Lung (tissue), 12 donors: ENCODE data around the gene ERP27. TPM values are rescaled to one million over a fixed set of nuclear protein-coding genes. Genes with fewer than 3 reads are reported as not detected.

Source experiments
- ATAC-seq: fragments of 200-7000 bp; cut with Tn5 transposase; one replicate; pipeline ENCODE4 v1.9.1; 2020; ENCODE audit warnings: moderate number of reproducible peaks; ENCODE audit not compliant: insufficient read depth, low FRiP score
- DNase-seq, 3 donors: peaks; one replicate each; pipeline ENCODE4 v3.0.0-alpha.2; 2013 to 2017
- H3K27ac ChIP-seq, 2 donors: one replicate each; pipeline ENCODE4 v1.5.1; 2013; ENCODE audit warnings: mild to moderate bottlenecking in 2 of 2, moderate library complexity in 2 of 2, control low read depth in 1 of 2, inconsistent platforms in 1 of 2, low read depth in 1 of 2, low read length in 1 of 2
- H3K27me3 ChIP-seq, 3 donors: one replicate each; pipeline ENCODE4 v1.5.1; 2013; ENCODE audit warnings: low read length in 2 of 3; ENCODE audit not compliant: control insufficient read depth in 3 of 3, insufficient read depth in 3 of 3
- H3K36me3 ChIP-seq, 4 donors: one replicate each; pipeline ENCODE4 v1.5.1; 2013; ENCODE audit warnings: low read length in 4 of 4, mild to moderate bottlenecking in 1 of 4, moderate library complexity in 1 of 4; ENCODE audit not compliant: control insufficient read depth in 4 of 4, insufficient read depth in 4 of 4
- H3K4me1 ChIP-seq, 5 donors: one replicate each; pipeline ENCODE4 v1.5.1; 2013; ENCODE audit warnings: low read length in 5 of 5, mild to moderate bottlenecking in 2 of 5, moderate library complexity in 1 of 5; ENCODE audit not compliant: control insufficient read depth in 5 of 5, insufficient read depth in 5 of 5
- H3K4me3 ChIP-seq: one replicate; pipeline ENCODE4 v1.5.1; 2013; ENCODE audit warnings: mild to moderate bottlenecking, control low read depth, moderate library complexity
- H3K9ac ChIP-seq, 2 donors: one replicate each; pipeline ENCODE4 v1.5.1; 2013; ENCODE audit warnings: low read length in 2 of 2, control low read depth in 1 of 2; ENCODE audit not compliant: insufficient read depth in 1 of 2
- H3K9me3 ChIP-seq, 4 donors: one replicate each; pipeline ENCODE4 v1.5.1; 2013; ENCODE audit warnings: low read length in 3 of 4, mild to moderate bottlenecking in 1 of 4, moderate library complexity in 1 of 4; ENCODE audit not compliant: control insufficient read depth in 4 of 4, insufficient read depth in 3 of 4
- CTCF ChIP-seq: IDR thresholded peaks from 2 replicates; pipeline ENCODE4 v1.5.1; 2012; ENCODE audit warnings: mild to moderate bottlenecking; ENCODE audit errors: control extremely low read depth, extremely low read depth
- WGBS, 2 donors: extraction: QIAGEN DNeasy Blood & Tissue Kit; methylation state at CpG; one replicate each; pipeline ENCODE4 v1.1.7; 2013; 5-methylcytosine and 5-hydroxymethylcytosine counted together
- polyA plus RNA-seq, 2 donors: library from polyadenylated mRNA; stranded (reverse); fragments of 200-250 nt; gene quantifications; one replicate each; pipeline ENCODE4 v1.2.1, GENCODE V29; 2013
- total RNA-seq, 2 donors: library from RNA; depleted of rRNA in 1 of 2; stranded (reverse); fragments of >200 nt in 1 of 2; gene quantifications; one replicate each; pipeline ENCODE4 v1.2.1, GENCODE V29; 2014 to 2021
- donor health status: control.
- donor health status: control.
- donor health status: Bipolar disorder and iron deficiency.
- donor health status: healthy.
- donor health status: DM: yes; HTN: yes; CAD: no.

Gene ERP27
- total and polyA plus RNA-seq, 4 donors: 1.9 to 64.6 (median 10.4) TPM

GRCh38 chr12:14873440-14874185 is 64.7 kb downstream of the ERP27 start:
- Histone ChIP-seq H3K9me3 (no peaks in the 10 kb centered on the region), H3K4me3 (no peak overlapping the region), H3K36me3 (no peaks in the 10 kb centered on the region), H3K9ac (no peak overlapping the region), H3K27ac (no peak overlapping the region), H3K4me1 (peaks cover 0 to 4% (median 0%) of the 10 kb centered on the region in 5 donors), H3K27me3 (no peaks in the 10 kb centered on the region)
- 48 to 63% methylated on average over 1 of the region's 1 CpG for WGBS, 2 donors
- no peak for ATAC-seq
- TF ChIP-seq CTCF: no peak
- DNase-seq: no peak

- ATAC-seq (no peak), DNase-seq (no peak)
- no peak overlapping the region for H3K9ac ChIP-seq
- H3K27me3 ChIP-seq: no peaks in the 10 kb centered on the region
- H3K9me3 ChIP-seq: peaks cover 0 to 4% (median 2%) of the 10 kb centered on the region in 4 donors
- TF ChIP-seq CTCF: no peak
- peaks cover 0 to 4% (median 0%) of the 10 kb centered on the region in 5 donors for H3K4me1 ChIP-seq
- no peak overlapping the region for H3K4me3 ChIP-seq
- no peak overlapping the region for H3K27ac ChIP-seq
- 85 to 88% methylated on average over 1 of the region's 1 CpG for WGBS, 2 donors
- H3K36me3 ChIP-seq: no peaks in the 10 kb centered on the region
Observed at GRCh38 chr12:14871886-14872285, 66.5 kb downstream of the ERP27 start.

- no peak for DNase-seq
- no peak for TF ChIP-seq CTCF
- WGBS, 2 donors: 95 to 97% methylated on average over 1 of the region's 1 CpG
- H3K9ac ChIP-seq: no peak overlapping the region
- ATAC-seq: no peak
- H3K9me3 ChIP-seq: peaks cover 0 to 5% (median 2%) of the 10 kb centered on the region in 4 donors
- H3K4me1 ChIP-seq: peaks cover 0 to 4% (median 0%) of the 10 kb centered on the region in 5 donors
- H3K36me3 ChIP-seq: no peaks in the 10 kb centered on the region
- no peaks in the 10 kb centered on the region for H3K27me3 ChIP-seq
- no peak overlapping the region for H3K4me3 ChIP-seq
- no peak overlapping the region for H3K27ac ChIP-seq
Observed at GRCh38 chr12:14871247-14871646, 67.1 kb downstream of the ERP27 start.
